Astrocyte of the spinal cord (primary cell): ENCODE data around the gene KIAA2012.
A peak's percentile ranks its signal among the peaks of the same experiment; 100 is the strongest.

Source experiments
- DNase-seq: peaks from one replicate; pipeline ENCODE4 v3.0.0; 2011; ENCODE audit warnings: low read depth, low spot score
- H3K4me3 ChIP-seq: 2 replicates; pipeline ENCODE4 v1.5.1; 2011; ENCODE audit warnings: low read depth, mild to moderate bottlenecking, low read length, moderate library complexity
- in situ Hi-C: cut with HindIII; loops from 2 replicates; pipeline ENCODE4 v1.10.0; 2017; ENCODE audit warnings: low sequenced_read_pairs
- TF ChIP-seq, protein P1 (sequence below): IDR thresholded peaks from 2 replicates; pipeline ENCODE4 v1.5.1; 2012; ENCODE audit warnings: low read depth, mild to moderate bottlenecking, low read length, inconsistent platforms

Gene KIAA2012

DNA sequence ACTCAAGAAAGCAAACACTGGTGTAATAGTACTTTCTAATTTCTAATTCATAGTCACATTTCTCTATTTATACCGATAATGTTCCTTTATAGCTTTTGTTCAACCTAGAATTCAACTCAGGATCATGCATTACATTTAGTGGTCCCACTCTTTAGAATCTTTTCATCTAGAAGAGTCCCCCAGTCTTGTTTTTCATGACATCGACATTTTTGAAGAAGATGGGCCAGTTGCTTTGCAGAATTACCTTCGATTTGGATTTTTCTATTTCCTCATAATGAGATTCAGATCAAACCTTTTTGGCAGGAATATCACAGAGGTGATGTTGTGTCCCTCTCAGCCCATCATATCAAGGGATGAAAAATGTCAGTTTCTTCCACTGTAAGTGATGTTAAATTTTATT lies 35.3 kb downstream of the KIAA2012 start:
- in situ Hi-C loops = no loop called here

DNA sequence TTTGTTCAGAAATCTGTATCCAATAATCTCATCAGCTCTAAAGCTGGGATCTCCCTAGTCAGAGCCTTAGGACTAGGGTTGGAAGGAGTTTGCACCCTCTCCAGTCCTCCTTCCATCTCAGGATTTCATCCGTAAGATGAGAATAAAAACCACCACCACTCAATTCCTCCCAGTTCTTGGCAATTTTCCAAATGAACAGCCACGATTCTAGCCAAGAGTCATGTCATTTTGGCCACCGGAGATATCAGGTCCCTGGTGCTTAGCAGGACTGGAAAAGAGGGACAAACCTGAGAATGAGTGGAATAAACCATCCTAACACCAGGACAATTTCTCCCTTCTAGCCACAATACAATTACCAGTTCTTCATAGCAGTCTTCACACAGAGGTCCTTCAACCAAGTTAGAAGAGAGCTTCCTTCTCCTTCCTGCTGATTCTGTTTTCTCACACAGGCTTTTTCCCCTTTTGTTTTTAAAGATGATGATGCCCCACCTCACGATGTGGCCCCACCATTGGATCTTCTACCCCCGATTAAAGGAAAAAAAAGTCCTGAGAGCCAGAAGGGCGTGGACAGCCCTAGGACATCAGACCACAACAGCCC lies 36.2 kb downstream of the KIAA2012 start:
- TF ChIP-seq, protein P1, sequence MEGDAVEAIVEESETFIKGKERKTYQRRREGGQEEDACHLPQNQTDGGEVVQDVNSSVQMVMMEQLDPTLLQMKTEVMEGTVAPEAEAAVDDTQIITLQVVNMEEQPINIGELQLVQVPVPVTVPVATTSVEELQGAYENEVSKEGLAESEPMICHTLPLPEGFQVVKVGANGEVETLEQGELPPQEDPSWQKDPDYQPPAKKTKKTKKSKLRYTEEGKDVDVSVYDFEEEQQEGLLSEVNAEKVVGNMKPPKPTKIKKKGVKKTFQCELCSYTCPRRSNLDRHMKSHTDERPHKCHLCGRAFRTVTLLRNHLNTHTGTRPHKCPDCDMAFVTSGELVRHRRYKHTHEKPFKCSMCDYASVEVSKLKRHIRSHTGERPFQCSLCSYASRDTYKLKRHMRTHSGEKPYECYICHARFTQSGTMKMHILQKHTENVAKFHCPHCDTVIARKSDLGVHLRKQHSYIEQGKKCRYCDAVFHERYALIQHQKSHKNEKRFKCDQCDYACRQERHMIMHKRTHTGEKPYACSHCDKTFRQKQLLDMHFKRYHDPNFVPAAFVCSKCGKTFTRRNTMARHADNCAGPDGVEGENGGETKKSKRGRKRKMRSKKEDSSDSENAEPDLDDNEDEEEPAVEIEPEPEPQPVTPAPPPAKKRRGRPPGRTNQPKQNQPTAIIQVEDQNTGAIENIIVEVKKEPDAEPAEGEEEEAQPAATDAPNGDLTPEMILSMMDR = no peak
- no peak overlapping the region for H3K4me3 ChIP-seq
- in situ Hi-C loops = no loop called here
- DNase-seq = no peak

More for the DNA sequence above, 35.3 kb downstream of the KIAA2012 start:
- TF ChIP-seq, protein P1 = no peak
- DNase-seq = no peak
- no peak overlapping the region for H3K4me3 ChIP-seq

DNA sequence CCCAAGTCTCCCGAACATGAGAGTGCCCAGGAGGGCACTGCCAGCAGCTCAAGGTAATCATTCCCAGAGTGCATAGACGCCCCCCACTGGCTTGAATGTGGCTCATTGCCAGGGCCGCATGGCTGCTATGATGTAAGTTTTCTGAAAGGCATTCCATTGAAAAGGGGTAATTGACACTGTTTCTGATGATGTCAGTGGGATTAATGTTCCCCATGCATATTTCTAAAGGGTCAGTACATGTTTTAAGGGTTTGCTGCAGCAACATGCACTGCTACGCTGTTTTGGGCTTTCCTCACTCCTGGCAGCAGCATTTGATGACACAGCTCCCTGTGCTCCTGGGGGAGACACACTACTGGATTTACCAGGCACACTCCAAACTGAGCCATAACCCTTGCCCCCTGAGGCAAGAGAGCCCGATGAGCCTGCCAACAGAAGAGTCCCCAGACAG lies 36.7 kb downstream of the KIAA2012 start:
- peak; percentile 69 for DNase-seq

DNA sequence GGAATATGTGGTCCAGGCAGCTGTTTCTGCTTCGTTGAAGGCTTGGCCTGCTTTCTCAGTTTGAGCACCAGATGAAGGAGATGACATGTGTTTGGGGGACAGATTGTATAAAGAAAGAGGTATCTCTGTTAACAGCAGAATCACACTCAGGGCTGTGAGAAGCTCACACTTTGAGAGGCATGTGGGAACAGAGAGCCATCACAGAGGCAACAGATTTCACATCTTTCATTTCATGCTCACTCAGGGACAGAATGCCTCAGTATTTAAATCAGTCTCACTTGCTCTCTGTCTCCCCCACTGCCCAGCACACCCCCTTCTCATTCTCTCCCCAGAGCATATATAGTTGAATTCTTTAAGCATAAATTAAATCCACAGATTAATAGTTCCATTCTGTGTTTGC lies 37.4 kb downstream of the KIAA2012 start:
- DNase-seq = no peak
- H3K4me3 ChIP-seq = no peak overlapping the region
- TF ChIP-seq, protein P1 = no peak
- in situ Hi-C loops = no loop called here

More for the DNA sequence above, 36.7 kb downstream of the KIAA2012 start:
- in situ Hi-C loops = no loop called here
- no peak overlapping the region for H3K4me3 ChIP-seq
- TF ChIP-seq, protein P1 = no peak

DNA sequence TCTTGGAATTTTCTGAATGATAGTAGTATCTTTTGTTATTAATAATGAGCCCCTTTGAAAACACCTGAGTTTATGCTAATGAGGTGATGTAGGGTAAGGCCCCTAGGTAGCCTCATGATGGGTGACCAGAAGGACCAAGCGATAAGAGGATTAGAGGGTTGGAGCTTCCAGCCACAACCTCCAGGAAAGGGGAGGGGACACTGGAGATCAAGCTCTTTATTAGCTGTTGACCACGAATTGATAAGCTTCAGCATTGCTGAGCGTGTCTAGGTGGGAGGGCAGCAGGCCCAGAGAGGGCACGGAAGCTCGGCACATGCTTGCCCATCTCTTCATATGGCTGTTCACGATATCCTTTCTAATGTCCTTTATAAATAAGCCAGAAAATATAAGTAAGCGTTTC lies 39.0 kb downstream of the KIAA2012 start:
- in situ Hi-C loops = no loop called here
- DNase-seq = no peak

DNA sequence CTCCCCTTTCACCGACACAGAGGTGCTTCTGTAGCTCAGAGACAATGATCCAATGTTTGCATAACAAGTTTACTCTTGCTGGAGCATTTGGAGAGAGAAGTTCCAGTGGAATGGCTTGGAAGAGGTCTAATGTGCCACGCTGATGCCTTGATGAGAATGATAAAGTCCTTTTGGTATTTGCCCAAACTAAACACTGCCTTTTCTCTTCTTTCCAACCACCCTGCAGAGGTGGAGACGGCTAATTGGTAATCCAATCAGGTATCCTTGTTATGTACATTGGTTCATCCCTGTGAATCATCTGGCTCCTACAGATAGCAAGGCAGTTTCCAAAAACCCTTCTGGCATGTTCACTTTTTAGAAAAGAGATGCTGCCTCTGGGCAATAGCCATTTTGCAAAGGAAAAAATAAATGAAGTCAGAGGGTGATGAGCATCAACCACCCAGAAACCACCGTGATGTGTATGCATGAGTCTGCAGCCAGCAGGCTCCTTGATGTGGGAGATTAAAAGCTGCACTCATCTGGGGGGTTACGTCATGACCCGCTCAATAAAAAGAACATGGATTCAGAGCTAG lies 40.6 kb downstream of the KIAA2012 start:
- in situ Hi-C loops = no loop called here
- DNase-seq = peak; percentile 45
- TF ChIP-seq, protein P1 = no peak
- H3K4me3 ChIP-seq = no peak overlapping the region

More for the DNA sequence above, 39.0 kb downstream of the KIAA2012 start:
- H3K4me3 ChIP-seq = no peak overlapping the region
- TF ChIP-seq, protein P1 = no peak
